ENCODE data around the gene SLC10A3.

SLC10A3 gene

GRCh38 chrX:154490414-154491083 lies at the start of gene SLC10A3:
Gene SLC10A3, minus strand, starts transcription at chrX:154490629. Its CDS starts 1,689 bp downstream, at chrX:154488940.
- DNase-seq = peak; percentile 93 to 96

GRCh38 chrX:154539077-154539476 lies 48.6 kb upstream of the SLC10A3 start:
- no peak for DNase-seq

GRCh38 chrX:154535892-154536291 lies 45.5 kb upstream of the SLC10A3 start:
- no peak for DNase-seq

- DNase-seq = peak; percentile 88 to 92
Observed at GRCh38 chrX:154534526-154535322, 44.3 kb upstream of the SLC10A3 start.

GRCh38 chrX:154532690-154533089 lies 42.3 kb upstream of the SLC10A3 start:
- DNase-seq = no peak

- DNase-seq = no peak
Observed at GRCh38 chrX:154531626-154532025, 41.2 kb upstream of the SLC10A3 start.

GRCh38 chrX:154530286-154530685 lies 39.9 kb upstream of the SLC10A3 start:
- no peak for DNase-seq

- DNase-seq = no peak
Observed at GRCh38 chrX:154529206-154529612, 38.8 kb upstream of the SLC10A3 start.

GRCh38 chrX:154526901-154527675 lies 36.7 kb upstream of the SLC10A3 start:
- peak; percentile 64 to 65 for DNase-seq

GRCh38 chrX:154525606-154526490 lies 35.4 kb upstream of the SLC10A3 start:
- DNase-seq = no peak

- no peak for DNase-seq
Observed at GRCh38 chrX:154519389-154519788, 29.0 kb upstream of the SLC10A3 start.

GRCh38 chrX:154517101-154517781 lies 26.8 kb upstream of the SLC10A3 start:
- no peak for DNase-seq

- peak in 1 of 2 donors; percentile 31 for DNase-seq
Observed at GRCh38 chrX:154516656-154517100, 26.2 kb upstream of the SLC10A3 start.

GRCh38 chrX:154515966-154516655 lies 25.7 kb upstream of the SLC10A3 start, which contains the start of gene FAM3A:
Gene FAM3A, minus strand, starts transcription at chrX:154516232. Its CDS starts 460 bp downstream, at chrX:154515772.
- DNase-seq = peak; percentile 94

GRCh38 chrX:154515090-154515965 lies 24.9 kb upstream of the SLC10A3 start:
- peak; percentile 34 to 44 for DNase-seq

GRCh38 chrX:154513716-154514115 lies 23.3 kb upstream of the SLC10A3 start:
- DNase-seq = no peak

- no peak for DNase-seq
Observed at GRCh38 chrX:154512879-154513553, 22.6 kb upstream of the SLC10A3 start.

- DNase-seq = no peak
Observed at GRCh38 chrX:154511761-154512160, 21.3 kb upstream of the SLC10A3 start.

- DNase-seq = no peak
Observed at GRCh38 chrX:154509455-154509854, 19.0 kb upstream of the SLC10A3 start.

All from CD4-positive, alpha-beta T cell treated with Interleukin-1 beta for 1 hour (primary cell).